Bronchial epithelial cell (primary cell): Measurements from ENCODE around the gene DNAJC15. TPM values are rescaled to one million over a fixed set of nuclear protein-coding genes. Genes with fewer than 3 reads are reported as not detected.

Source experiments
- DNase-seq: peaks from one replicate; pipeline ENCODE4 v3.0.0-alpha.2; 2010; ENCODE audit warnings: low read depth
- FAIRE-seq: peaks from 2 replicates; lab custom pipeline; 2011; peaks lifted over from hg19 to GRCh38; lab: Jason Lieb, UNC
- H3K27me3 ChIP-seq: 2 replicates; pipeline ENCODE4 v1.5.1; 2011; ENCODE audit warnings: low read length; ENCODE audit not compliant: control insufficient read depth, insufficient read depth
- H3K36me3 ChIP-seq: 2 replicates; pipeline ENCODE4 v1.5.1; 2011; ENCODE audit warnings: low read length; ENCODE audit not compliant: control insufficient read depth, insufficient read depth
- H3K4me3 ChIP-seq: 2 replicates; pipeline ENCODE4 v1.5.1; 2011; ENCODE audit warnings: mild to moderate bottlenecking, low read depth, low read length, control low read depth
- total RNA-seq: library from RNA; depleted of rRNA; stranded (reverse); fragments of >200 nt; gene quantifications from 2 replicates; pipeline ENCODE4 v1.2.1, GENCODE V29; 2014
- TF ChIP-seq, protein P1 (sequence below): IDR thresholded peaks from 2 replicates; pipeline ENCODE4 v1.5.1; 2011; ENCODE audit warnings: mild to moderate bottlenecking, moderate library complexity, low read length, control low read depth, inconsistent platforms; ENCODE audit not compliant: insufficient read depth, severe bottlenecking

The DNAJC15 gene
- total RNA-seq, 1 donor from 2014 or later, result 4.2 TPM

DNA sequence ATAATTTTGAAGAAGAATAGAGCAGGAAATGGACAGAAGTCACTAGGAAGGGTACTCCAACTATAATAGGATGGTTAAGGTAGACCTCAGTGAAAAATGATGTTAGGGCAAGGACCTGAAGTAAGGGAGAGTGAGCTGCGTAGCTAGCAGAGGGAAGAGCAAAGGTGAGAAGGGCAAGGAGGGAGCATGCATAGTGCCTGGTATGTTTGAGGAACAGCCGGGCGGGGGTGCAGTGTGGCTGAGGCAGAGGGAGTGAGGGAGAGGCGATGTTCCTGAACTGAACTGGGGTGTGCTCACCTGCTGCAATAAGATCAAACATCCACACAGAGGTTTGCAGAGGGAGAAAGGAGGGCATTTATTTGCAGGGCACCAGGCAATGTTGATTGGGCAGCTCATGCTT lies 110.4 kb downstream of the DNAJC15 start:
- Histone ChIP-seq H3K4me3 (no peak overlapping the region), H3K27me3 (no peaks in the 10 kb centered on the region), H3K36me3 (no peaks in the 10 kb centered on the region)
- TF ChIP-seq, protein P1, sequence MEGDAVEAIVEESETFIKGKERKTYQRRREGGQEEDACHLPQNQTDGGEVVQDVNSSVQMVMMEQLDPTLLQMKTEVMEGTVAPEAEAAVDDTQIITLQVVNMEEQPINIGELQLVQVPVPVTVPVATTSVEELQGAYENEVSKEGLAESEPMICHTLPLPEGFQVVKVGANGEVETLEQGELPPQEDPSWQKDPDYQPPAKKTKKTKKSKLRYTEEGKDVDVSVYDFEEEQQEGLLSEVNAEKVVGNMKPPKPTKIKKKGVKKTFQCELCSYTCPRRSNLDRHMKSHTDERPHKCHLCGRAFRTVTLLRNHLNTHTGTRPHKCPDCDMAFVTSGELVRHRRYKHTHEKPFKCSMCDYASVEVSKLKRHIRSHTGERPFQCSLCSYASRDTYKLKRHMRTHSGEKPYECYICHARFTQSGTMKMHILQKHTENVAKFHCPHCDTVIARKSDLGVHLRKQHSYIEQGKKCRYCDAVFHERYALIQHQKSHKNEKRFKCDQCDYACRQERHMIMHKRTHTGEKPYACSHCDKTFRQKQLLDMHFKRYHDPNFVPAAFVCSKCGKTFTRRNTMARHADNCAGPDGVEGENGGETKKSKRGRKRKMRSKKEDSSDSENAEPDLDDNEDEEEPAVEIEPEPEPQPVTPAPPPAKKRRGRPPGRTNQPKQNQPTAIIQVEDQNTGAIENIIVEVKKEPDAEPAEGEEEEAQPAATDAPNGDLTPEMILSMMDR, result no peak
- no peak for FAIRE-seq
- no peak for DNase-seq

DNA sequence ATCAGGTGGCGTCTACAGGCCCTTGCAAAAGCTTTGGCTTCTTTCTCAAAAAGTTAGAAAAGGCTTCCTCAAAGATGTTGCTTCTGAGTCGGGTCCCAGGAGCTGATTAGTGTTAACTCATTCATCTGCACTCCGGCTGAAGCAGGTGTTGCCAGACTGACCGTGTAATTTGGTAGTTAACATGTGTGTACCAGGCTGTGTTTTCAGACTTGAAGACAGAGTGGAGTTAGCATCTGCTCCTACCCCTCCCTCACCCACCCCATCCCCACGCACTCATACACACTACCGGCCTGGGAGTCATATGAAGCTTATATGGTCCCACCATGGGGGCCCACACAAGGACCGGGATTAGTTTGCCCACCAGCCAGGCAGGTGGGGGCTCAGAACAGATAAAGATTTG lies 111.5 kb downstream of the DNAJC15 start:
- FAIRE-seq, result peak; percentile 18

DNA sequence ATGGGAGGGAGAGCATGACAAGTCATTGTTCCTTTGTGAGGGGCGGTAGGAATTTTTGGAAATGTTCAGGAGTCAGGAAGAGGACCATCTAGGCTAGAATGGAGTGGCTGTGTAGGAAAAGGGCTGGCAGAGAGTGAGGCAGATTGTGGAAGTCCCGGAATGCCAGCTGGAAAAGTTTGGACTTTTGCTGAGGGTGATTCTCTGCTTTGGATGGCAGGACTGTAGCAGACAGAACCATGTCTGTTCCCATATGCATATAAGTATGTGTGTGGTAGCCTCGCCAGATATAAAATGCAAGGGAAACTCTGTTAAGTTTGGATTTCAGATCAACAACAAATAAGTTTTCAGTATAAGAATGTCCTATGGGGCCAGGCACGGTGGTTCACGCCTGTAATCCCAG lies 112.1 kb downstream of the DNAJC15 start:
- TF ChIP-seq, protein P1, result no peak
- Histone ChIP-seq H3K27me3 (no peaks in the 10 kb centered on the region), H3K4me3 (no peak overlapping the region), H3K36me3 (no peaks in the 10 kb centered on the region)
- DNase-seq (no peak), FAIRE-seq (no peak)

More for the DNA sequence above, 111.5 kb downstream of the DNAJC15 start:
- H3K36me3 ChIP-seq, result no peaks in the 10 kb centered on the region
- no peak overlapping the region for H3K4me3 ChIP-seq
- no peak for DNase-seq
- no peaks in the 10 kb centered on the region for H3K27me3 ChIP-seq
- TF ChIP-seq, protein P1, result no peak

DNA sequence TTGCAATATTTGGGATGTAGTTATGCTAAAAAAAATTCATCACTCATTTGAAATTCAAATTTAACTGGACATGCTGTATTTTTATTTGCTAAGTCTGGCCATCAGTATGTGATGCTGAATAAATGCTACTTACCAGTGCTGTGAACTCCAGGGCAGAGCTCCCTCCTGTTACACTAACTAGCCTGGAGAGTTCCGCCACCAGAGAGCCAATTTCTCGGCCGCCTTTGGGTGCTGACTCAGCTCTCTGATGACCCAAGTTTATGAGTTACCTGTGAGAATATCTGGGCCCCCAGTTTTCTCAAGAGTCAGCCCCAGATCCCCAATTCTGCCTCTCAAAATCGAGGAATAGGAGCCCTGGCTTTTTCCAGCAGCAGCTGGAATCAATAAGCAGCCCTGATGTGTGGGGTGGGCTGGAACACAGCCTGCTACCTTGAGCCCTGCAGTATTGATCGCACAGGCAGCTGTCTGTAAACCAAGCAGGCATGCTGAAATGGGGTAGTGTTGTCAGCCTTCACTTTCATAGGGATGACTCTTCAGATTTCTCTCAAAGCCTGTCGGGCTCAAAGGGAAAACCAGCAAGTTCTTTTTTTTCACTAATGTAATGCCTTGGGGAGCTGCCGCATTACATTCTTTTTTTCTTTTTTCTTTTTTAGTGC lies 113.7 kb downstream of the DNAJC15 start:
- no peak overlapping the region for H3K4me3 ChIP-seq
- FAIRE-seq (no peak), DNase-seq (no peak)
- TF ChIP-seq, protein P1, result no peak
- no peaks in the 10 kb centered on the region for H3K27me3 ChIP-seq
- H3K36me3 ChIP-seq, result no peaks in the 10 kb centered on the region

DNA sequence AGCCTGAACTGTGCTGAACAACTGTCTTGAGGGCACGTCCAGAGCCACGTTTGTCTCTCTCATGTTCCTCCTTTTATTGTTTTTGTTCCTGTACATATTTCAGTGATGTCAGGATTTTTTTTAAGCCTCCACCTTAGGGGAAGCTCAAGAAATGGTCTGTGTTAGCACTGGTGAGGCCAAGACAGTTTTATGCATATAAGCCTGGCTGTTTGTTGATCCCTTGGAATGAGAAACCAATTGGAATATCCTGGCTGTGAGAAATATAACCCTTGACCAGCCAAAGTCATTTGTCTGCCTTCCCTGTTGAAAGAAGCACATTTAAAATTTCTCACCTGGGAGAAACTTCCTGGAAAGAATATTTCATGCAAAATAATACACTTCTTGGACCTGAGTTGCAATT lies 115.8 kb downstream of the DNAJC15 start:
- peak; percentile 7 for FAIRE-seq
- TF ChIP-seq, protein P1, result no peak
- Histone ChIP-seq H3K4me3 (no peak overlapping the region), H3K36me3 (no peaks in the 10 kb centered on the region), H3K27me3 (no peaks in the 10 kb centered on the region)
- DNase-seq, result no peak

DNA sequence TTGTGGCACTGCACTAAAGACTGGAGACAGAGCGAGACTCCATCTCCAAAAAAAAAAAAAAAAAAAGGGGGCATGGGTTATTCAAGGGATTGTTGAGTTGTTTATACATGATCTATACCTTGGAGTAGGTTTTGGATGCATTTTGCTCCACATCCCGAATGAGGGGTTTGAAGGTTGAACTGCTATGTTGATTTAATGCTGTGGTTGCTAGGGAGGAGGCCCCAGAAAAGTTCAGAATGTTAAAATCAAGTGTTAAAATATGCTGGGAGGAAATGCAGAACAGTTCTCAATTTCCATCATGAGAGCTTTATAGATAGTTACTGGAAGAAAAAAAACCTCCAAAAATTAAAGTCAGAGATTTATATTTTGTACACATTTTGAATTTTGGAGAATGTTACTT lies 116.5 kb downstream of the DNAJC15 start:
- no peak for FAIRE-seq
- Histone ChIP-seq H3K27me3 (no peaks in the 10 kb centered on the region), H3K36me3 (no peaks in the 10 kb centered on the region), H3K4me3 (no peak overlapping the region)
- no peak for DNase-seq
- TF ChIP-seq, protein P1, result no peak
